Measurements from ENCODE around the gene MCOLN1.
"Not testable (repeated sequence)": the region's sequence is repeated elsewhere in the genome, so short reads cannot be mapped to it uniquely, and the experiment has no call there.

The MCOLN1 gene

GRCh38 chr19:7577422-7577821 is 55.0 kb downstream of the MCOLN1 start:
- DNase-seq (ENCODE audit: low spot score) = not testable (repeated sequence)

DNA sequence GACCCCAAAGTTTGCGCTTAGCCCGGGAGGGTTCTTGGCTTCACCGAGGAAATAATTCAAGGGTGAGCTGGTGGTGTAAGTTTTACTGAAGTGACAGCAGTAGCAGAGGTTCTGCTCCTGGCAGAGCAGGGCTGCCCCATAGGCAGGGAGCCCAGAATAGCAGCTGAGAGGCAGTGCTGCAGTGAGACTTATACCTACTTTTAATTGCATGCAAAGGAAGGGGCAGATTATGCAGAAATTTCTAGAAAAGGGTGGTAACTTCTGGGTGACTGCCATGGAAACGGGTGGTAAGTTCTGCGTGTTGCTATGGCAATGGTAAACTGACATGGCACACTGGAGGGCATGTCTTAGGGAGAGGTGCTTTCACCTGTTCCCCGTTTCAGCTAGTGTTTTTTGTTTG is 55.7 kb downstream of the MCOLN1 start:
- DNase-seq (ENCODE audit: low spot score) = no peak

- DNase-seq (ENCODE audit: low spot score) = no peak
Measured at GRCh38 chr19:7579182-7579581, 56.8 kb downstream of the MCOLN1 start.

DNA sequence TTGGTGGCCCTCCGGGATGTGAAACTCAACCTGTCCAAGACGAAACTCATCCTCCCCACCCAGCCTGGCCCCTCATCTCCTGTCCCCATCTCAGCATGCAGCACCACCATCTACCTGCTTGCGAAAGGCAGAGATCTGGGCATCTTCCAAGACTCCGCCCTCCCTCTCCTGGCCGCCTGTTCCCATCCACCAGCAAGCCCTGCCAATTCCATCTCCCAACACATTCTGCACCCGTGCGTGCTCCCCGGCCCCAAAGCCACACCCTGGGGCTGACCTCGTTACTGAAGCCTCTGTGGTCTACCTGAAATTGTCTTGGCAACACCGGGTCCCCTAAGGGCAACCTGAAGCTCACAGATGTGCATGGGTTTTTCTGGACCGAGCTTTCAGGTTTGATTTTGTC is 60.0 kb downstream of the MCOLN1 start:
- DNase-seq (ENCODE audit: low spot score) = no peak

Data from Ammon's horn (tissue), 1 donor.